Measurements from ENCODE around the gene WDR87. TPM values are rescaled to one million over a fixed set of nuclear protein-coding genes. Genes with fewer than 3 reads are reported as not detected.

WDR87 gene
- total and polyA plus RNA-seq, 2 of the 8 experiments (the other 6 are each of a cell fraction or from before 2014, with no cell fraction given), result not detected

GRCh38 chr19:37896180-37896579 is 10.2 kb downstream of the WDR87 start:
- no peak overlapping the region for H3K23ac ChIP-seq (ENCODE audit: insufficient read length)
- TF ChIP-seq SP1 (IDR thresholded peaks at IDR 0.05; ENCODE audit: low read depth, low read length) (no peak), ATF3 (IDR thresholded peaks at IDR 0.05; ENCODE audit: insufficient read depth, low read depth, low read length) (no peak), SAP30 (IDR thresholded peaks at IDR 0.05; ENCODE audit: insufficient read depth, insufficient replicate concordance, low read length) (no peak), BACH1 (IDR thresholded peaks at IDR 0.05; ENCODE audit: low read length) (no peak), TBP (IDR thresholded peaks at IDR 0.05; ENCODE audit: low read depth, low read length) (no peak), GABPA (IDR thresholded peaks at IDR 0.05; ENCODE audit: borderline replicate concordance, insufficient read depth, low read length) (no peak), POLR2A (IDR thresholded peaks at IDR 0.05; ENCODE audit: control extremely low read depth in 1 of 2, low read depth in 2 of 2, low read length in 2 of 2) (no peak), SP2 (IDR thresholded peaks at IDR 0.05; ENCODE audit: low read length) (no peak)

More at GRCh38 chr19:37896180-37896579, 10.2 kb downstream of the WDR87 start:
- DNase-seq (ENCODE audit: low read depth in 1 of 2, low spot score in 2 of 2) (no peak), FAIRE-seq (no peak)
- H3K14ac ChIP-seq (ENCODE audit: insufficient read length), result no peak overlapping the region
- H3K4ac ChIP-seq (replicated peaks; ENCODE audit: insufficient read length, low read depth, low read length), result no peak overlapping the region
- H3K23me2 ChIP-seq (ENCODE audit: low read depth, low read length), result no peaks in the 10 kb centered on the region
- no peak overlapping the region for H3K4me2 ChIP-seq (ENCODE audit: insufficient read depth in 1 of 2, low read depth in 2 of 2, low read length in 2 of 2)
- no peak overlapping the region for H3K9ac ChIP-seq (replicated peaks in 1 of 4; ENCODE audit: extremely low read depth in 1 of 4, low read depth in 3 of 4, low read length in 3 of 4)
- H2AFZ ChIP-seq (ENCODE audit: low read length), result no peak overlapping the region
- no peak overlapping the region for H2BK120ac ChIP-seq (replicated peaks; ENCODE audit: low read depth, low read length)
- H3K79me1 ChIP-seq (ENCODE audit: low read depth, low read length), result no peaks in the 10 kb centered on the region
- H2AK5ac ChIP-seq (ENCODE audit: low read depth, low read length), result no peak overlapping the region
- H3K36me3 ChIP-seq (ENCODE audit: control insufficient read depth in 2 of 4, insufficient read depth in 4 of 4, low read length in 3 of 4), result no peaks in the 10 kb centered on the region
- H4K91ac ChIP-seq (replicated peaks; ENCODE audit: insufficient read length, low read length), result no peak overlapping the region
- ChIA-PET POLR2A (ENCODE audit: partially characterized antibody) (interaction anchor here (1.2 kb wide), 1 partner anchor 31 kb away, joined by 3 read pairs; no protein-coding TSS in a partner anchor), CTCF (ENCODE audit: partially characterized antibody) (interaction anchor here (1.2 to 13.7 kb wide), 4 partner anchors 96 to 239 kb away, joined by 3 to 259 read pairs (median 5); no protein-coding TSS in a partner anchor)
- H3K4me1 ChIP-seq (replicated peaks in 1 of 4; ENCODE audit: control insufficient read depth in 3 of 4, insufficient read depth in 4 of 4, low read length in 3 of 4), result no peaks in the 10 kb centered on the region
- H3K79me2 ChIP-seq (ENCODE audit: control insufficient read depth in 1 of 2, insufficient read depth in 2 of 2, low read length in 2 of 2), result no peaks in the 10 kb centered on the region
- no peaks in the 10 kb centered on the region for H4K20me1 ChIP-seq (replicated peaks in 1 of 2; ENCODE audit: control insufficient read depth in 1 of 2, insufficient read depth in 2 of 2, low read length in 2 of 2)
- no peaks in the 10 kb centered on the region for H3K27me3 ChIP-seq (replicated peaks in 1 of 4; ENCODE audit: control insufficient read depth in 3 of 4, extremely low read depth in 1 of 4, insufficient read depth in 3 of 4, low read length in 3 of 4)
- no peak overlapping the region for H2BK20ac ChIP-seq (ENCODE audit: low read length)
- no peak overlapping the region for H2BK15ac ChIP-seq (ENCODE audit: low read length)
- H2BK5ac ChIP-seq (ENCODE audit: low read depth, low read length), result no peak overlapping the region
- no peak overlapping the region for H2BK12ac ChIP-seq (ENCODE audit: low read depth, low read length)
- no peak overlapping the region for H3K56ac ChIP-seq (replicated peaks; ENCODE audit: insufficient read length, low read depth, low read length)
- WGBS, 2 experiments (ENCODE audit: extremely low coverage in 1 of 2, insufficient coverage in 1 of 2, insufficient read length in 1 of 2, insufficient replicate concordance in 2 of 2, low coverage in 1 of 2, low lambda C conversion rate in 2 of 2, missing lambda C conversion rate in 1 of 2), result 88% methylated on average over 8 of the region's 8 CpGs; no CpG with 5 or more reads in 1 of the 2 experiments
- no peak overlapping the region for H3K27ac ChIP-seq (ENCODE audit: low read depth, low read length)
- H4K8ac ChIP-seq (ENCODE audit: extremely low read depth, insufficient read depth, low read length), result no peak overlapping the region
- no peak overlapping the region for H3K4me3 ChIP-seq (ENCODE audit: extremely low read depth in 1 of 4, insufficient read depth in 2 of 4, low read depth in 3 of 4, low read length in 4 of 4)
- H3K18ac ChIP-seq (ENCODE audit: extremely low read depth, low read length), result no peak overlapping the region
- no peaks in the 10 kb centered on the region for H3K9me3 ChIP-seq (ENCODE audit: insufficient read depth in 2 of 2, low read depth in 1 of 2, low read length in 1 of 2)
- no peak overlapping the region for H4K5ac ChIP-seq (ENCODE audit: insufficient read length, low read depth, low read length)

All from H1 (cell line).